H9 (cell line): ENCODE measurements around the gene PHF21A. TPM values are rescaled to one million over a fixed set of nuclear protein-coding genes. Genes with fewer than 3 reads are reported as not detected.
A peak's percentile ranks its signal among the peaks of the same experiment; 100 is the strongest.

Experiments used
- DNase-seq: peaks from one replicate; pipeline ENCODE4 v3.0.0-alpha.2; 2017
- H2AFZ ChIP-seq: one replicate; pipeline ENCODE4 v1.6.1; 2013; ENCODE audit warnings: mild to moderate bottlenecking, low read length, control low read depth, moderate library complexity
- H2AK5ac ChIP-seq: 2 replicates; pipeline ENCODE4 v1.6.1; 2013; ENCODE audit warnings: low read length, control low read depth, mixed read lengths; ENCODE audit not compliant: insufficient read length
- H2BK120ac ChIP-seq: one replicate; pipeline ENCODE4 v1.6.1; 2013; ENCODE audit warnings: low read depth, mild to moderate bottlenecking, low read length, control low read depth, inconsistent platforms; ENCODE audit not compliant: poor library complexity, severe bottlenecking
- H2BK12ac ChIP-seq: 2 replicates; pipeline ENCODE4 v1.6.1; 2013; ENCODE audit warnings: low read length, control low read depth, mixed read lengths, low read depth; ENCODE audit not compliant: insufficient read length
- H2BK15ac ChIP-seq: 2 replicates; pipeline ENCODE4 v1.6.1; 2013; ENCODE audit warnings: low read depth, low read length, control low read depth
- H2BK20ac ChIP-seq: one replicate; pipeline ENCODE4 v1.6.1; 2013; ENCODE audit warnings: low read depth, mild to moderate bottlenecking, low read length, control low read depth, inconsistent platforms; ENCODE audit not compliant: poor library complexity, severe bottlenecking
- H2BK5ac ChIP-seq: 2 replicates; pipeline ENCODE4 v1.6.1; 2013; ENCODE audit warnings: low read length, control low read depth, mixed read lengths; ENCODE audit not compliant: insufficient read length
- H3K14ac ChIP-seq: 2 replicates; pipeline ENCODE4 v1.6.1; 2013; ENCODE audit warnings: low read length, control low read depth; ENCODE audit not compliant: insufficient read depth
- H3K18ac ChIP-seq: 2 replicates; pipeline ENCODE4 v1.6.1; 2013; ENCODE audit warnings: low read depth, mild to moderate bottlenecking, mixed read lengths, low read length, control low read depth; ENCODE audit not compliant: insufficient read length
- H3K23ac ChIP-seq: 2 replicates; pipeline ENCODE4 v1.6.1; 2013; ENCODE audit warnings: low read length, control low read depth, mixed read lengths, low read depth; ENCODE audit not compliant: insufficient read length
- H3K23me2 ChIP-seq: 2 replicates; pipeline ENCODE4 v1.6.1; 2013; ENCODE audit warnings: low read depth, mild to moderate bottlenecking, mixed read lengths, low read length, control low read depth; ENCODE audit not compliant: insufficient read length, poor library complexity, severe bottlenecking
- H3K27ac ChIP-seq: 2 replicates; pipeline ENCODE4 v1.5.1; 2013; ENCODE audit warnings: low read length, control low read depth, mixed read lengths, low read depth; ENCODE audit not compliant: insufficient read length
- H3K27me3 ChIP-seq: 2 replicates; pipeline ENCODE4 v1.6.1; 2013; ENCODE audit warnings: low read length, control low read depth, inconsistent platforms; ENCODE audit not compliant: insufficient read depth
- H3K4ac ChIP-seq: 2 replicates; pipeline ENCODE4 v1.6.1; 2013; ENCODE audit warnings: low read depth, mild to moderate bottlenecking, control low read depth, inconsistent platforms, low read length, moderate library complexity
- H3K4me1 ChIP-seq: 2 replicates; pipeline ENCODE4 v1.6.1; 2013; ENCODE audit warnings: low read length, control low read depth, inconsistent platforms; ENCODE audit not compliant: insufficient read depth
- H3K4me2 ChIP-seq: 2 replicates; pipeline ENCODE4 v1.6.1; 2013; ENCODE audit warnings: low read length, control low read depth, mixed read lengths; ENCODE audit not compliant: insufficient read length, insufficient read depth
- H3K56ac ChIP-seq: 2 replicates; pipeline ENCODE4 v1.6.1; 2013; ENCODE audit warnings: low read depth, mild to moderate bottlenecking, mixed read lengths, low read length, control low read depth; ENCODE audit not compliant: insufficient read length
- H3K79me1 ChIP-seq: 2 replicates; pipeline ENCODE4 v1.6.1; 2013; ENCODE audit warnings: low read depth, mild to moderate bottlenecking, moderate library complexity, low read length, control low read depth, inconsistent platforms; ENCODE audit not compliant: insufficient read depth, poor library complexity, severe bottlenecking
- H3K79me2 ChIP-seq: 2 replicates; pipeline ENCODE4 v1.6.1; 2013; ENCODE audit warnings: low read length, control low read depth, inconsistent platforms; ENCODE audit not compliant: insufficient read depth
- H3K9ac ChIP-seq: 2 replicates; pipeline ENCODE4 v1.6.1; 2013; ENCODE audit warnings: low read length, control low read depth, mixed read lengths; ENCODE audit not compliant: insufficient read length; ENCODE audit errors: extremely low read depth
- H3K9me3 ChIP-seq: one replicate; pipeline ENCODE4 v1.6.1; 2013; ENCODE audit warnings: low read depth, low read length, inconsistent platforms; ENCODE audit not compliant: control insufficient read depth
- H3T11ph ChIP-seq: one replicate; pipeline ENCODE4 v1.6.1; 2013; ENCODE audit warnings: mild to moderate bottlenecking, low read length, control low read depth, inconsistent platforms
- H4K20me1 ChIP-seq: one replicate; pipeline ENCODE4 v1.6.1; 2013; ENCODE audit not compliant: control insufficient read depth, insufficient read length, insufficient read depth
- H4K5ac ChIP-seq: 2 replicates; pipeline ENCODE4 v1.6.1; 2013; ENCODE audit warnings: low read depth, mild to moderate bottlenecking, mixed read lengths, low read length, control low read depth; ENCODE audit not compliant: insufficient read length
- H4K8ac ChIP-seq: replicated peaks from 2 replicates; pipeline ENCODE4 v1.6.1; 2013; ENCODE audit warnings: low read length, control low read depth, mixed read lengths, low read depth; ENCODE audit not compliant: insufficient read length
- H4K91ac ChIP-seq: 2 replicates; pipeline ENCODE4 v1.6.1; 2013; ENCODE audit warnings: low read depth, mild to moderate bottlenecking, moderate library complexity, mixed read lengths, low read length, control low read depth; ENCODE audit not compliant: insufficient read length
- H3K27ac Mint-ChIP-seq, 3 experiments: 2 replicates in 2 of 3; 3 replicates in 1 of 3; pipeline ENCODE4 v1.8.0; 2020 to 2021; ENCODE audit warnings: mixed read lengths in 3 of 3, mild to moderate bottlenecking in 1 of 3, moderate library complexity in 1 of 3
- H3K27me3 Mint-ChIP-seq: 2 replicates; pipeline ENCODE4 v1.8.0; 2021; ENCODE audit warnings: low read depth, mild to moderate bottlenecking, moderate library complexity, mixed read lengths
- H3K36me3 Mint-ChIP-seq, 3 experiments: 2 replicates in 2 of 3; 3 replicates in 1 of 3; pipeline ENCODE4 v1.8.0; 2020 to 2021; ENCODE audit warnings: low read depth in 3 of 3, mixed read lengths in 3 of 3; ENCODE audit not compliant: insufficient read depth in 1 of 3
- H3K4me1 Mint-ChIP-seq, 2 experiments: 2 replicates each; pipeline ENCODE4 v1.8.0; 2020; ENCODE audit warnings: mixed read lengths in 2 of 2
- H3K4me3 Mint-ChIP-seq, 2 experiments: 2 replicates in 1 of 2; 3 replicates in 1 of 2; pipeline ENCODE4 v1.8.0; 2020 to 2021; ENCODE audit warnings: mild to moderate bottlenecking in 2 of 2, mixed read lengths in 2 of 2, moderate library complexity in 1 of 2
- H3K9me3 Mint-ChIP-seq, 2 experiments: 2 replicates in 1 of 2; 3 replicates in 1 of 2; pipeline ENCODE4 v1.8.0; 2020; ENCODE audit warnings: mild to moderate bottlenecking in 2 of 2, mixed read lengths in 2 of 2, moderate library complexity in 1 of 2
- WGBS: extraction: QIAGEN DNeasy Blood & Tissue Kit; methylation state at CpG from one replicate; pipeline ENCODE4 v1.1.7; 2013; ENCODE audit warnings: missing lambda C conversion rate, low lambda C conversion rate, mixed read lengths; ENCODE audit not compliant: insufficient read length; ENCODE audit errors: extremely low coverage; 5-methylcytosine and 5-hydroxymethylcytosine counted together
- total RNA-seq: library from RNA; stranded (reverse); gene quantifications from 2 replicates; pipeline ENCODE4 v1.2.1, GENCODE V29; 2021
- TF ChIP-seq, protein P1 (sequence below): fragments of 200-600 bp; sonication (generic); conservative IDR thresholded peaks from 3 replicates; pipeline ENCODE4 v1.8.0; 2021; ENCODE audit warnings: antibody characterized with exemption, mild to moderate bottlenecking

The PHF21A gene
- total RNA-seq, 1 experiment from 2014 or later = 33.8 TPM

DNA sequence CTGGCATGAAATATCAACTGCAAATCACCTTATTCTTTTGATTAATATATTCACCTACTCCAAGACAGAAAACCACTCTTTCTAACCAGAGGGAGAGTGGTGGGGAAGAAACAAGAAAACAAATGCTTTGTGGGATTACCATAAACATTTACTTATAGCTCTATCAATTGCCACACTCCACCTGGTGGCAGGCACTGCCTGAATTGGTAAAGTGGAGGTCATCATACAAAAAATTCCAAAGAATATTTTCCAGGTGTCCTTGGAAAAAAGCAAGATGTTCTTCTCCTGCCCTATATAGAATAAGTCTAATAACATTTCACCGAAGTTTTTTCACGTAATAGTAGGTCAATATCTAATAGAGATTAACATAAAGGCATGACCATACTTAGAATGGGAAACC lies 45.3 kb downstream of the PHF21A start:
- Histone ChIP-seq H3K23me2 (no peaks in the 10 kb centered on the region), H2BK12ac (no peak overlapping the region), H3K79me1 (no peaks in the 10 kb centered on the region), H4K20me1 (no peaks in the 10 kb centered on the region), H3T11ph (no peak overlapping the region), H3K56ac (no peak overlapping the region), H4K91ac (no peak overlapping the region), H2BK120ac (no peak overlapping the region), H3K4me2 (no peak overlapping the region), H3K9me3 (no peaks in the 10 kb centered on the region), H3K9ac (no peak overlapping the region), H2BK15ac (no peak overlapping the region), H4K5ac (no peak overlapping the region), H3K4me1 (no peaks in the 10 kb centered on the region), H2BK20ac (no peak overlapping the region), H2AK5ac (no peak overlapping the region), H3K18ac (no peak overlapping the region), H2AFZ (no peak overlapping the region), H3K14ac (no peak overlapping the region), H4K8ac (no peak overlapping the region), H3K4ac (no peak overlapping the region), H3K27me3 (no peaks in the 10 kb centered on the region), H2BK5ac (no peak overlapping the region), H3K79me2 (no peaks in the 10 kb centered on the region), H3K27ac (no peak overlapping the region), H3K23ac (no peak overlapping the region)
- Mint-ChIP-seq H3K27me3 (no peaks in the 10 kb centered on the region), H3K9me3 (no peaks in the 10 kb centered on the region), H3K27ac (no peak overlapping the region; a peak in 1 of 7 replicates), H3K36me3 (peaks cover 0 to 18% (median 16%) of the 10 kb centered on the region in 3 experiments; a peak in 6 of 7 replicates), H3K4me1 (peaks cover 6 to 17% of the 10 kb centered on the region in 2 experiments), H3K4me3 (no peak overlapping the region)
- DNase-seq = no peak
- TF ChIP-seq, protein P1, sequence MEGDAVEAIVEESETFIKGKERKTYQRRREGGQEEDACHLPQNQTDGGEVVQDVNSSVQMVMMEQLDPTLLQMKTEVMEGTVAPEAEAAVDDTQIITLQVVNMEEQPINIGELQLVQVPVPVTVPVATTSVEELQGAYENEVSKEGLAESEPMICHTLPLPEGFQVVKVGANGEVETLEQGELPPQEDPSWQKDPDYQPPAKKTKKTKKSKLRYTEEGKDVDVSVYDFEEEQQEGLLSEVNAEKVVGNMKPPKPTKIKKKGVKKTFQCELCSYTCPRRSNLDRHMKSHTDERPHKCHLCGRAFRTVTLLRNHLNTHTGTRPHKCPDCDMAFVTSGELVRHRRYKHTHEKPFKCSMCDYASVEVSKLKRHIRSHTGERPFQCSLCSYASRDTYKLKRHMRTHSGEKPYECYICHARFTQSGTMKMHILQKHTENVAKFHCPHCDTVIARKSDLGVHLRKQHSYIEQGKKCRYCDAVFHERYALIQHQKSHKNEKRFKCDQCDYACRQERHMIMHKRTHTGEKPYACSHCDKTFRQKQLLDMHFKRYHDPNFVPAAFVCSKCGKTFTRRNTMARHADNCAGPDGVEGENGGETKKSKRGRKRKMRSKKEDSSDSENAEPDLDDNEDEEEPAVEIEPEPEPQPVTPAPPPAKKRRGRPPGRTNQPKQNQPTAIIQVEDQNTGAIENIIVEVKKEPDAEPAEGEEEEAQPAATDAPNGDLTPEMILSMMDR = peak; percentile 55; the same call in 2 of the 3 replicates
- no CpG with 5 or more reads among the region's 2 CpGs for WGBS
